Hematopoietic multipotent progenitor cell (in vitro differentiated cells): ENCODE measurements around the gene TSPAN14. TPM values are rescaled to one million over a fixed set of nuclear protein-coding genes. Genes with fewer than 3 reads are reported as not detected.

Experiments
- DNase-seq, 3 donors: peaks; one replicate each; pipeline ENCODE4 v3.0.0-alpha.2; 2011 to 2015; ENCODE audit warnings: low read depth in 2 of 3, low spot score in 2 of 3
- total RNA-seq: library from RNA; depleted of rRNA; stranded (reverse); fragments of >200 nt; gene quantifications from one replicate; pipeline ENCODE4 v1.2.3, GENCODE V29; 2012

TSPAN14 gene
- total RNA-seq, 1 donor = 29.6 TPM

GRCh38 chr10:80421050-80421706 lies 32.9 kb upstream of the TSPAN14 start:
- DNase-seq = no peak

GRCh38 chr10:80421707-80422536 lies 32.2 kb upstream of the TSPAN14 start:
- DNase-seq = no peak

- no peak for DNase-seq
These were observed 28.2 kb upstream of the TSPAN14 start for GRCh38 chr10:80425901-80426300.

- DNase-seq = no peak
These were observed 26.6 kb upstream of the TSPAN14 start for GRCh38 chr10:80427541-80427940.

GRCh38 chr10:80429521-80429973 lies 24.6 kb upstream of the TSPAN14 start:
- DNase-seq = no peak

GRCh38 chr10:80433134-80433533 lies 21.0 kb upstream of the TSPAN14 start:
- DNase-seq = no peak

GRCh38 chr10:80436446-80437098 lies 17.5 kb upstream of the TSPAN14 start:
- no peak for DNase-seq

- DNase-seq = no peak
These were observed 16.9 kb upstream of the TSPAN14 start for GRCh38 chr10:80437227-80437626.

- no peak for DNase-seq
These were observed 12.3 kb upstream of the TSPAN14 start for GRCh38 chr10:80441831-80442230.

GRCh38 chr10:80442879-80443278 lies 11.2 kb upstream of the TSPAN14 start:
- peak in 1 of 3 donors; percentile 28 for DNase-seq

- peak in 2 of 3 donors; percentile 60 for DNase-seq
These were observed 10.6 kb upstream of the TSPAN14 start for GRCh38 chr10:80443531-80443974.

GRCh38 chr10:80444124-80444523 lies 10.0 kb upstream of the TSPAN14 start:
- no peak for DNase-seq

- DNase-seq = peak in 2 of 3 donors; percentile 63 to 72
These were observed 9.3 kb upstream of the TSPAN14 start for GRCh38 chr10:80444646-80445319.

- DNase-seq = no peak
These were observed 6.5 kb upstream of the TSPAN14 start for GRCh38 chr10:80447436-80448190.

GRCh38 chr10:80448209-80448942 lies 5.7 kb upstream of the TSPAN14 start:
- DNase-seq = no peak

- DNase-seq = no peak
These were observed 4.6 kb upstream of the TSPAN14 start for GRCh38 chr10:80449520-80449919.

- DNase-seq = no peak
These were observed 3.0 kb upstream of the TSPAN14 start for GRCh38 chr10:80451132-80451531.

GRCh38 chr10:80452069-80452468 lies 2.0 kb upstream of the TSPAN14 start:
- no peak for DNase-seq

- DNase-seq = no peak
These were observed 1.5 kb upstream of the TSPAN14 start for GRCh38 chr10:80452640-80453039.
